Skin of body (tissue), 2 donors: ENCODE measurements around the gene MEIS2. TPM values are rescaled to one million over a fixed set of nuclear protein-coding genes. Genes with fewer than 3 reads are reported as not detected.
A peak's percentile ranks its signal among the peaks of the same experiment; 100 is the strongest.

Experiments
- DNase-seq: peaks from one replicate; lab custom pipeline; 2025; lab: John Stamatoyannopoulos, UW
- total RNA-seq: library from RNA; depleted of rRNA; stranded (reverse); fragments of >200 nt; gene quantifications from one replicate; pipeline ENCODE4 v1.2.3, GENCODE V29; 2014

Gene MEIS2
- 25.5 TPM for total RNA-seq

GRCh38 chr15:37100109-37100965, at the start of gene MEIS2:
Gene MEIS2, minus strand, starts transcription at chr15:37100549. Its CDS starts 1,083 bp downstream, at chr15:37099466.
- DNase-seq: peak; percentile 98

DNA sequence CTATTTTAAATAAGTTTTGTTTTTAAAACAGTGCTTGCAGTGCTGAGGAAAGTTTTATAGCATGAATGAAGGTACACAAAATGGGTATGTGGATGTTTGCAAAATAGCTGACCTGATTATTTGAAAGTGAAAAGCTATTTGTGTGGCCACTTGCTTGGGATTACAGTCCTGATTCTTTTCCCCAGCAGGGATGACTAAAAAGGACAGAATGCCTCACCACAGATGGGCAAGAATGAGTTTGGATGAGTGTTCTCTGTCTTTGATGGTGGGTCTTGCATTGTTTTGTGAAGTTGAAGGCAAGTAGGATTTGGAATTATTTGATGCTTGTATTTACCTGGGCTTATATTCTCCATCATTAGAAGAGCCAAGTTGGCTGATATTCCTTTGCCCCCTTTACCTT, 48.8 kb upstream of the MEIS2 start:
- no peak for DNase-seq

DNA sequence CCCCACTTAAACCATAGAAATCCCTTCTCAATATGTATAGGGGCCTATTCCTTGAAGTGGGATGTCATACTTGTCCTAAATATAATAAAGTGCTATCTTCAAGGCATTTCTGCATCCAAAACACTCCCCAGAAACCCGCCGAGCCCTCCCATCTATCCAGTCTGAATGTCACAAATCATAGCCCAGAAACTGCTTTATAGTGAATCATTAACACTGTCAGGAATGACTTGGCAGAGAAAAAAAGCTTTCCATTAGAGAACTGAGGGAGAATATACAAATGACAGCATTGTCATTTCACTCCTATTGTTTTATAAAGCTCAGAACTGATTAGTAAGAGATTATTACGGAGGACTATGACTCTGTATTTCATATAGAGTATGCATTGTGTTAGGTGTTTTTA, 48.4 kb upstream of the MEIS2 start:
- DNase-seq: no peak

DNA sequence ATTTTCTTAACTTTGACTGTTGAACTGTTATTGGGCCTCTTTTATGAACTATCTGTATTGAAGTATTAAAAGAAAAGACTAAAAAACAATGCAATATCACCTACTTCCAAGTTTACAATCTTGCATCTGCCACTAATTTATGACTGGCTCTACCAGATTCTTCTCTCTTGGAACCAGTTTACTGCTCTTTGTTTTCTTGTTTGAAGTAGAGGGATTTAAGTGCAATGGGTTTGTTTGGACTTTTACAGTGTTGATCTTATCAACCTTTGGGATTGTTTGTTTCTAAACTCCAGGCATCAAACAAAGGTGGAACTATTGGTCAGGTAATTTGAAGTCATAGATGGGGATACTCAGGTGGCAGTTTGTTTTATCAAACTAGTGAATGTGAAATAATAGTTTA, 43.0 kb upstream of the MEIS2 start:
- no peak for DNase-seq

GRCh38 chr15:37142371-37142770, 42.0 kb upstream of the MEIS2 start:
- no peak for DNase-seq

- no peak for DNase-seq
Observed at GRCh38 chr15:37140531-37141058, 40.2 kb upstream of the MEIS2 start.

GRCh38 chr15:37138591-37139215, 38.4 kb upstream of the MEIS2 start:
- no peak for DNase-seq

DNA sequence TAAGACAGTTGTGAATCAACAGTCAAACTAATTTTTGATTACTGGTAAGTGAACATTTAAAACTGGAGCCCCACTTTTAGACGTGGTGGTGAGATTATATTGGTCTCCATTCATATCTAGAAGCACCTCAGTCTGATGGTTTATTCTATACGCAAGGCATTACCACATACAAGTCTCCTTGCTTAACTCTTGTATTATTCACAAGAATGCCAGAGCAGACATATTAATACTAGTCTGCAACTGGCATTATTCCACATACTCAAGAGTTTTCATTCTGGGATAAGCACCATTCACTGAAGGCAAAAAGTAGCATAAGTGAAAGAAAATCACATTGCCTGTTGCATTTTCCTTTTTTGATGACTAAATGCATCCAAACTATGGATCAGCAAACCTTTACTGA, 36.9 kb upstream of the MEIS2 start:
- no peak for DNase-seq

GRCh38 chr15:37136666-37137065, 36.3 kb upstream of the MEIS2 start:
- DNase-seq: no peak

DNA sequence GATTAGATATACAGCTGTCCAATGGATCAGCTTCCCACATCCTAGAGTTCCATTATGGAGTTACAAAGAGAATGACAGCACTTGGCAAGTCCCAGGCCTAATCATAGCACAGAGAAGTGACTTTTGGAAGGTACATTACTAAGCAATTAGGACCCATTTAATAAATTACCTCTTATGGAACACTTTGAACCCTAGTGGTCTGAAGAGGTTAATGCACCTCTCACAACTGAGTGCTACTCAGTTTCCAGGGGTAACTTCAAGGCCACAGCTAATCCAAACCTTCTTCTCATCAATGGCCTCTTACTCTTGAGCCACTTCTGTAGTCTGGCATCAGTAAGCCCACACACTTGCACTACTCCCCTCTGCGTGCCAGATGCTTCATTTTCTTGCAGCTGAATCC, 34.9 kb upstream of the MEIS2 start:
- DNase-seq: no peak

GRCh38 chr15:37134699-37135131, 34.4 kb upstream of the MEIS2 start:
- no peak for DNase-seq

GRCh38 chr15:37134244-37134643, 33.9 kb upstream of the MEIS2 start:
- DNase-seq: no peak

DNA sequence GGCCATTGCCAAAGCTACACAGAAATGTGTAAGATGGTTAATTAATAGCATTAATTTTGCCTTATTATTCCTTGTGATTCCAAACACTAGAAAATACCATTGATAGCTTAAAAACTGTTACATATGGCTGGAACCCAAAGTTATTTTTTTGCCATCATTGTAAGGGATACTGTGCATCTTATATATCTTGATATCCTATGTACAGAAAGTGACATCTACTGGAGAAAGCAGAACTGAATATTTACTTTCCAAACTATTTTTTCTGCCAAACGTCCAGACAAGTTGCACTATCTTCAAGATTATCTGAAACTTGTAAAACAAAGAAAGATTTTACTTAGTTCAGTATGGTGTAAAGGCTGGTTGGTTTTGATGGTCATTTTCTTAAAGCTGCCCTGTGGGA, 33.3 kb upstream of the MEIS2 start:
- DNase-seq: no peak

DNA sequence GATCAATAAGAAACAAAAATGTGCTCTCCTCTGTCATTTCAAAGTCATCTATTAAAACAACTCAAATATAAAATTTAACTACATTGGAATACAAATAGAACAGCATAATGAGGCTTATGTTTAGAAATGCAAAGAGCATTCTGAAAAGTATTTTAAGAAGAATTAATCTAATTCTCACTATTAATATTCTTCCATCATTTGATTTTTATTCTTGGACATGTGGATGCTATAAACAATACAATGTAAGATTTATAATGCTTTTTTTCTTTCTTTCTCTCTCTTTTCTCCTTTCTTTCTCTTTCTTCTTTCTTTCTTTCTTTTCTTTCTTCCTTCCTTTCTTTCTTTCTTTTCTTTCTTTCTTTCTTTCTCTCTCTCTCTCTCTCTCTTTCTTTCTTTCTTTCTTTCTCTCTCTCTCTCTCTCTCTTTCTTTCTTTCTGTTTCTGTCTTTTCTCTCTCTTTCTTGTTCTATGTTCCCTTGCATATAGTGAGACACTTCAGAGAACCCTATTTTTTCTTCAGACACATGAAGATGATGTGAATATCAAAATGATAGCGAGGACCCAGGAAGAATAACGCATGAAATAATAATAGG, 32.6 kb upstream of the MEIS2 start:
- no peak for DNase-seq

GRCh38 chr15:37131621-37132020, 31.3 kb upstream of the MEIS2 start:
- DNase-seq: no peak

- no peak for DNase-seq
Observed at GRCh38 chr15:37130356-37130755, 30.0 kb upstream of the MEIS2 start.

GRCh38 chr15:37125143-37125542, 24.8 kb upstream of the MEIS2 start:
- DNase-seq: no peak

- DNase-seq: no peak
Observed at GRCh38 chr15:37124331-37124730, 24.0 kb upstream of the MEIS2 start.

- DNase-seq: no peak
Observed at GRCh38 chr15:37122703-37123102, 22.4 kb upstream of the MEIS2 start.

DNA sequence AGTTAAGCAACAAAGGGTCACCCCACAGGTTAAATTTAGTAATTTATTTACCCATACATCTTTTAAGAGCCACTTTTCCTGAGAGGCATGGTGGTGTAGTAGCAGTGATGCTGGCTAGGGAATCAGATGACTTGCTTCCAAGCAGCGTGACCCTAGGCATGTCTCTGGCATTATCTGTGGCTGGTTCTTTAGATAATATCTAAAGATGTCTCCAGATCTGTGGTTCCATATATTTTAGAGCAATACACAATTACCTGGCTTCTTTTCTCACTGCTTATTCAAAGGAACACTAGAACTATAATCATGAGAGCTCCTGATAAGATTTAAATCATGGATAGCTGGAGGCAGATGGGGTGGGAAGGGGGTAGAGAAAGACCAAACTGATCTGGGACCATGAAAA, 21.1 kb upstream of the MEIS2 start:
- no peak for DNase-seq

DNA sequence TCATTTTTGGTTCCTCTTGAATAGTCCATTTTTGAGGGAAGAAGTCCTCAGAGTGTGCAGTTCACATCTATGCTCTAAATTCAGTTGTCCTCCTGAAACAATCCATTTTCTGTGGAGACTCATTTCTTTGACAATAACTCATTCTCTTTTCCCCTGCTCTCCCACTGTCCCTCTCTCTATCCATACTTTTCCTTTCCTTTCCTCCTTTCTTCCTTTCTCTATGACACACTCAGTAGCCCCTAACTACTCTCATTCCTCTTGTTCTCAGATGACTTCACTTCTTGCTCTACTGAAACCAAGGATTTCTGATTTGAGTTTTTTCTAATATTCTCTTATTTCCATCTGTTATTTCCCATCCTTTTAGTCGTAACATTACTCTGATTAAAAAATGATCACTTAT, 16.7 kb upstream of the MEIS2 start:
- no peak for DNase-seq

DNA sequence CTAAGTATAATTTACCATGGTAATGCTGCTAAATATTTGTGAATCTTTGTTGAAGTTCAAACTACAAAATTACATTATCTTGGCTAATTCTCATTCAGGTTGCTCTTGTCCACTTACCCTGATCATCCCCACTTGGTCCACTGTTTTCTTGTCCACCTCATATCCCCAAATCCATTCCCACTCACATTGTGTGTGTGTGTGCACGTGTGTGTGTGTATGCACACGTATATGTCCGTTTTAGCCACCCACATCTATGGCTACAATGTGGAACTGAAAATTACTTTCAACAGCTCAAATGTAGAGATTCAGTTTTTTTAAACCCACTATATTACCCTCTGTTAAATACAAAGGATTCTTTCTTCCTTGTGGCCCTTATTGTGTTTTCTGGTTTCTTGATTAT, 15.2 kb upstream of the MEIS2 start:
- no peak for DNase-seq
